ENCODE measurements around the gene PDCL2. TPM values are rescaled to one million over a fixed set of nuclear protein-coding genes. Genes with fewer than 3 reads are reported as not detected.

Gene PDCL2
- total RNA-seq, 1 donor from 2014 or later, result not detected

DNA sequence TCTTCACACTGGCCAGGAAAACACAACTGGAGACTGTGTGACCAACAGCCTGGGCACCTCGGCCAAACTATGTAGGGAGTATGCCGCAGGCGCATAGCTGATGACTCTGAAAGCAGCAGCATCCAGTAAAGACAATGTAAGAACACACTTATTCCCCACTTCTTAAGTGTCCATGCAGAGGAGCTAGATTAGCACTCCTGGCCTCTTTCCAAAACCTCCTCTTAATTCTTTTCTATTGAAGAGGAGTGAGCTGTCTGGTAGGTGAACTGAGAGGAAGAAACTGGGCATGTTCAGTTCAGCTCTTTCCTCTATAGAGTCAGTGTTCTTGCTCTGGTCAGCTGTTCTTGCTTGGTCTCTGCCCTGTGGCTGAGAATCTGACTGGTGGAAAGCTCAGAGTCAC lies 23.0 kb upstream of the PDCL2 start:
- DNase-seq, result no peak
- Histone ChIP-seq H3K4me1 (no peaks in the 10 kb centered on the region), H3K9me3 (replicated peaks) (no peaks in the 10 kb centered on the region)

DNA sequence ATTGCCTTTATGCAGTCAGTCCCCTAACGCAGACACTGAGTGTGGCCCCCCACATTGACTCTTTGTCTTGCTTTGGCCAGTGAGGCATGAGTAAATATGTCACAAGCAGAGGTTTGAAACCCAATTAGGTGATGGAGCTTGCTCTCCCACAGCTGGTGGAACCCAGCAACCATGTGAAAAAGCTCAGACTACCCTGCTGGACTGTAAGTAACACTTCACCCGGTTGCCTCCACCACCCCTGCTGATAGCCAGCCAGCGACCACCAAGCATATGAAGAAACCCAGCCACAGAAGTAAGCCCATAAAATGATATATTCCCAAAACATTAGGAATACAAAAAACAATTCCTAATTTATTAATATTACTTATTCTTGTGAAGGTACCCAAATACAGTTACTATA lies 21.6 kb upstream of the PDCL2 start:
- H3K36me3 ChIP-seq, result no peaks in the 10 kb centered on the region
- no peak for DNase-seq
- H3K9me3 ChIP-seq (replicated peaks), result no peaks in the 10 kb centered on the region
- TF ChIP-seq, protein P1, sequence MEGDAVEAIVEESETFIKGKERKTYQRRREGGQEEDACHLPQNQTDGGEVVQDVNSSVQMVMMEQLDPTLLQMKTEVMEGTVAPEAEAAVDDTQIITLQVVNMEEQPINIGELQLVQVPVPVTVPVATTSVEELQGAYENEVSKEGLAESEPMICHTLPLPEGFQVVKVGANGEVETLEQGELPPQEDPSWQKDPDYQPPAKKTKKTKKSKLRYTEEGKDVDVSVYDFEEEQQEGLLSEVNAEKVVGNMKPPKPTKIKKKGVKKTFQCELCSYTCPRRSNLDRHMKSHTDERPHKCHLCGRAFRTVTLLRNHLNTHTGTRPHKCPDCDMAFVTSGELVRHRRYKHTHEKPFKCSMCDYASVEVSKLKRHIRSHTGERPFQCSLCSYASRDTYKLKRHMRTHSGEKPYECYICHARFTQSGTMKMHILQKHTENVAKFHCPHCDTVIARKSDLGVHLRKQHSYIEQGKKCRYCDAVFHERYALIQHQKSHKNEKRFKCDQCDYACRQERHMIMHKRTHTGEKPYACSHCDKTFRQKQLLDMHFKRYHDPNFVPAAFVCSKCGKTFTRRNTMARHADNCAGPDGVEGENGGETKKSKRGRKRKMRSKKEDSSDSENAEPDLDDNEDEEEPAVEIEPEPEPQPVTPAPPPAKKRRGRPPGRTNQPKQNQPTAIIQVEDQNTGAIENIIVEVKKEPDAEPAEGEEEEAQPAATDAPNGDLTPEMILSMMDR (IDR thresholded peaks at IDR 0.05; ENCODE audit: borderline replicate concordance), result no peak
- no peaks in the 10 kb centered on the region for H3K4me1 ChIP-seq
- H3K4me3 ChIP-seq, result no peak overlapping the region
- H3K27me3 ChIP-seq (ENCODE audit: low read depth), result peaks cover under 1% of the 10 kb centered on the region
- intact Hi-C loops (cut with micrococcal nuclease), result no loop called here
- no peak overlapping the region for H3K27ac ChIP-seq (replicated peaks)

More for the DNA sequence above, 23.0 kb upstream of the PDCL2 start:
- no peaks in the 10 kb centered on the region for H3K36me3 ChIP-seq
- intact Hi-C loops (cut with micrococcal nuclease), result no loop called here
- TF ChIP-seq, protein P1 (IDR thresholded peaks at IDR 0.05; ENCODE audit: borderline replicate concordance), result no peak
- H3K27ac ChIP-seq (replicated peaks), result no peak overlapping the region
- H3K27me3 ChIP-seq (ENCODE audit: low read depth), result peaks cover 3% of the 10 kb centered on the region
- no peak overlapping the region for H3K4me3 ChIP-seq

DNA sequence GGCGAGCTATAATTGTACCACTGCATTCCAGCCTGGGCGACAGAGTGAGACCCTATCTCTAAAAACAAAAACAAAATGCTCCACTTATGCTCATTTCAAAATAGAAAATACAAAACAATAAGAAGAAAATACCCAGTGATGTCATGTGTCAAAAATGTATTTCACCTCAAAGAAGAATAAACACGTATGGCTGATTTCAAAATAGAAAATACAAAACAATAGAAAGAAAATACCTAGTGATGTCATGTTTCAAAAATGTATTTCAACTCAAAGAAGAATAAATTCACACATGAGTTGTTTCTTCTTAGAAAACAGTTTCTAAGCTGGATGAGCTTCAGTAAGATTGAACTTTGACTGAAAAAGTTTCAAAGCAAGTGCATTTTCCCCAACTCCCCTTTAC lies 20.3 kb upstream of the PDCL2 start:
- Histone ChIP-seq H3K27me3 (ENCODE audit: low read depth) (no peaks in the 10 kb centered on the region), H3K36me3 (no peaks in the 10 kb centered on the region), H3K4me3 (no peak overlapping the region), H3K9me3 (replicated peaks) (no peaks in the 10 kb centered on the region), H3K4me1 (no peaks in the 10 kb centered on the region), H3K27ac (replicated peaks) (no peak overlapping the region)
- intact Hi-C loops (cut with micrococcal nuclease), result no loop called here
- TF ChIP-seq, protein P1 (IDR thresholded peaks at IDR 0.05; ENCODE audit: borderline replicate concordance), result no peak
- DNase-seq, result no peak

DNA sequence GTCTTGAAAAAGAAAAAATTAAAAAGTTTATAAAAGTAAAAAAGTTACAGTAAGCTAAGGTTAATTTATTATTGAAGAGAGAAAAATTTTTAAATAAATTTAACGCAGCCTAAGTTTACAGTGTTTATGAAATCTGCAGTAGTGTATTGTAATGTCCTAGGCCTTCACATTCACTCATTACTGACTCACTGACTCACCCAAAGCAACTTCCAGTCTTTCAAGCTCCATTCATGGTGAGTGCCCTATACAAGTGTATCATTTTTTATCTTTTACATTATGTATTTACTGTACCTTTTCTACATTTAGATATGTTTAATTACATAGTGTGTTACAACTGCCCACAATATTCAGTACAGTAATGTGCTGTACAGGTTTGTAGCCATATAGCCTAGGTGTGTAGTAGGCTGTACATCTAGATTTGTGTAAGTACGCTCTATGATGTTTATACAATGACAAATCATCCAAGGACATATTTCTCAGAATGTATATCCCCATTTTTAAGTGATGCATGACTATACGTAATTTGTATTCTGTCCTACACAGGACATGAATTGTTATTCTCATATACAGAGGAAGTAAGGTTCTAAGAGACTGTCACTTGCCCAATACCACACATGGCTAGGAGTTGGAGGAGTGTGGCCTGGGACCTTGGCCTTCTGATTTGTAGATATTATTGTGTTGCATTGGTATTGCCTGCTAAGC lies 19.5 kb upstream of the PDCL2 start:
- H3K4me3 ChIP-seq, result no peak overlapping the region
- H3K9me3 ChIP-seq (replicated peaks), result no peaks in the 10 kb centered on the region
- intact Hi-C loops (cut with micrococcal nuclease), result no loop called here
- no peaks in the 10 kb centered on the region for H3K27me3 ChIP-seq (ENCODE audit: low read depth)
- no peak for DNase-seq
- no peak overlapping the region for H3K27ac ChIP-seq (replicated peaks)
- TF ChIP-seq, protein P1 (IDR thresholded peaks at IDR 0.05; ENCODE audit: borderline replicate concordance), result no peak
- no peaks in the 10 kb centered on the region for H3K4me1 ChIP-seq
- no peaks in the 10 kb centered on the region for H3K36me3 ChIP-seq

DNA sequence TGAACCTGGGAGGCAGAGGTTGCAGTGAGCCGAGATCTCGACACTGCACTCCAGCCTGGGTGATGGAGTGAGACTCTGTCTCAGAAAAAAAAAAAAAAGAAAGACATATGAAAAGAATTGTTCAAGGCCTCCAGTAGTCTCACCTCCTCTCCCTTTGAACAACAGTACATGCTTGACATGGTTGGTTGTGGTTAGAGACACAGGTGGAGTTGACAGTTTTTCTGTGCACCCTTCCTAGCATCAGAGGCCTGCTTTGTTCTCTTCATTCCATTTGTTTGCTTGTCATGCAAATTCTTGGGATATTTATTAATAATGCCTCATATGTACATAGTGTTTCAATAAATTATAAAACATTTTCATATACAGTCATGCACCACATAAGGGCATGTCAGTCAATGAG lies 18.3 kb upstream of the PDCL2 start:
- H3K9me3 ChIP-seq (replicated peaks), result no peaks in the 10 kb centered on the region
- intact Hi-C loops (cut with micrococcal nuclease), result no loop called here
- TF ChIP-seq, protein P1 (IDR thresholded peaks at IDR 0.05; ENCODE audit: borderline replicate concordance), result no peak
- no peak overlapping the region for H3K27ac ChIP-seq (replicated peaks)
- no peaks in the 10 kb centered on the region for H3K36me3 ChIP-seq
- H3K4me3 ChIP-seq, result no peak overlapping the region
- no peaks in the 10 kb centered on the region for H3K27me3 ChIP-seq (ENCODE audit: low read depth)
- no peaks in the 10 kb centered on the region for H3K4me1 ChIP-seq
- no peak for DNase-seq
